K562 treated with DMSO at 1 percent for 12 hours (cell line): ENCODE measurements around the gene SEC24B. TPM values are rescaled to one million over a fixed set of nuclear protein-coding genes. Genes with fewer than 3 reads are reported as not detected.

Experiments
- total RNA-seq: library from RNA; unstranded; fragments of 300-600 nt; gene quantifications from 2 replicates; pipeline ENCODE4 v1.2.3, GENCODE V29; 2022; ENCODE audit not compliant: insufficient read depth

SEC24B gene
- total RNA-seq: 6.7 and 22.8 TPM in 2 replicates

GRCh38 chr4:109433205-109434006, at the start of gene SEC24B:
Gene SEC24B, plus strand, starts transcription at chr4:109433815. Its CDS starts 55 bp downstream, at chr4:109433870.

GRCh38 chr4:109559983-109560686, 126.5 kb downstream of the SEC24B start, which contains the start of gene MCUB:
Gene MCUB, plus strand, starts transcription at chr4:109560246. Its CDS starts 92 bp downstream, at chr4:109560338.

Other genes starting within 250 kb of the SEC24B start
- gene COL25A1, start 131.2 kb upstream of the SEC24B start, total RNA-seq: 0.17 TPM in 1 of 2 replicates, not detected in the other
- 6.0 and 19.9 TPM in 2 replicates for gene MCUB, start 126.4 kb downstream of the SEC24B start, total RNA-seq